HepG2 (cell line): ENCODE data around the gene BRSK2. TPM values are rescaled to one million over a fixed set of nuclear protein-coding genes. Genes with fewer than 3 reads are reported as not detected.
A peak's percentile ranks its signal among the peaks of the same experiment; 100 is the strongest.

Experiments
- FOXA3 ChIP-seq: IDR thresholded peaks from 2 replicates; pipeline ENCODE4 v1.6.1; 2016; ENCODE audit warnings: missing genetic modification reagents, missing compliant biosample characterization
- HINFP ChIP-seq: sonication (generic); formaldehyde crosslinking; IDR thresholded peaks from 2 replicates; pipeline ENCODE4 v1.4.0; 2020; ENCODE audit warnings: low read depth, mild to moderate bottlenecking, missing genetic modification reagents
- HNF1A ChIP-seq, 2 experiments: sonication (generic) in 1 of 2; formaldehyde crosslinking in 1 of 2; IDR thresholded peaks; 2 replicates each; pipeline versions ENCODE4 v1.4.0 to v1.6.1; 2016 to 2020; ENCODE audit warnings: borderline replicate concordance in 1 of 2, low read depth in 1 of 2, mild to moderate bottlenecking in 1 of 2, missing genetic modification reagents in 1 of 2
- HNRNPL ChIP-seq: fragments of 200-400 bp; formaldehyde crosslinking; IDR thresholded peaks from 2 replicates; pipeline ENCODE4 v1.6.1; 2017; ENCODE audit warnings: mild to moderate bottlenecking, low read depth, low read length
- IRF9 ChIP-seq: sonication (generic); formaldehyde crosslinking; IDR thresholded peaks from 2 replicates; pipeline ENCODE4 v1.8.0; 2022; ENCODE audit warnings: missing genetic modification reagents, mild to moderate bottlenecking, borderline replicate concordance
- KAT2B ChIP-seq: fragments of 150-350 bp; IDR thresholded peaks from 2 replicates; pipeline ENCODE4 v1.6.1; 2014; ENCODE audit warnings: low read depth, low read length, borderline replicate concordance
- LBX2 ChIP-seq: sonication (generic); formaldehyde crosslinking; IDR thresholded peaks from 2 replicates; pipeline ENCODE4 v1.5.0; 2020; ENCODE audit warnings: missing genetic modification reagents, mild to moderate bottlenecking, borderline replicate concordance
- MIER2 ChIP-seq: IDR thresholded peaks from 2 replicates; pipeline ENCODE4 v1.6.1; 2016; ENCODE audit warnings: missing biosample characterization, missing genetic modification reagents
- NPAS2 ChIP-seq: sonication (generic); formaldehyde crosslinking; IDR thresholded peaks from 2 replicates; pipeline ENCODE4 v1.8.0; 2022; ENCODE audit warnings: mild to moderate bottlenecking, missing genetic modification reagents, borderline replicate concordance
- RAD21 ChIP-seq: fragments of 450-650 bp; formaldehyde crosslinking; IDR thresholded peaks from 2 replicates; pipeline ENCODE4 v1.5.0; 2020; ENCODE audit warnings: mild to moderate bottlenecking
- RAD51 ChIP-seq: fragments of 450-650 bp; IDR thresholded peaks from 2 replicates; pipeline ENCODE4 v1.6.1; 2016; ENCODE audit warnings: borderline replicate concordance
- SPEN ChIP-seq: sonication (generic); formaldehyde crosslinking; IDR thresholded peaks from 2 replicates; pipeline ENCODE4 v1.5.1; 2020; ENCODE audit warnings: low read depth, mild to moderate bottlenecking, missing genetic modification reagents
- SRY ChIP-seq: sonication (generic); formaldehyde crosslinking; IDR thresholded peaks from 2 replicates; pipeline ENCODE4 v1.8.0; 2022; ENCODE audit warnings: mild to moderate bottlenecking, missing genetic modification reagents
- SSRP1 ChIP-seq: IDR thresholded peaks from 2 replicates; pipeline ENCODE4 v1.6.1; 2016; ENCODE audit warnings: control low read depth
- STAG1 ChIP-seq: sonication (generic); formaldehyde crosslinking; IDR thresholded peaks from 2 replicates; pipeline ENCODE4 v1.4.0; 2020; ENCODE audit warnings: missing genetic modification reagents
- ZNF264 ChIP-seq: sonication (generic); formaldehyde crosslinking; IDR thresholded peaks from 2 replicates; pipeline ENCODE4 v1.4.0; 2020; ENCODE audit warnings: missing genetic modification reagents
- ZNF740 ChIP-seq: sonication (generic); formaldehyde crosslinking; IDR thresholded peaks from 2 replicates; pipeline ENCODE4 v1.4.0; 2020; ENCODE audit warnings: missing genetic modification reagents
- ZNF761 ChIP-seq: sonication (generic); formaldehyde crosslinking; conservative IDR thresholded peaks from 2 replicates; pipeline ENCODE4 v1.4.0; 2020; ENCODE audit warnings: mild to moderate bottlenecking, missing genetic modification reagents
- ZSCAN30 ChIP-seq: sonication (generic); formaldehyde crosslinking; IDR thresholded peaks from 2 replicates; pipeline ENCODE4 v1.5.0; 2020; ENCODE audit warnings: mild to moderate bottlenecking, missing genetic modification reagents
- polyA plus RNA-seq, 8 experiments: library from polyadenylated mRNA; depleted of rRNA in 3 of 8; stranded (reverse) in 7 of 8; unstranded in 1 of 8; fragments of >200 nt; fragmentation: Illumina TruSeq in 4 of 8; extraction: Trizol in 4 of 8; gene quantifications; 2 replicates each; pipeline versions ENCODE4 v1.2.1 to v1.2.3, GENCODE V29; 2011 to 2016; ENCODE audit warnings: low read depth in 4 of 8, missing spikeins in 1 of 8, mixed read lengths in 1 of 8; ENCODE audit not compliant: insufficient read depth in 1 of 8
- total RNA-seq, 5 experiments: library from RNA; depleted of rRNA; stranded (reverse); fragments of >200 nt; fragmentation: Illumina TruSeq; extraction: Trizol; gene quantifications; 2 replicates each; pipeline ENCODE4 v1.2.3, GENCODE V29; 2016; ENCODE audit warnings: low read depth in 1 of 5

Gene BRSK2
- total and polyA plus RNA-seq, 2 of the 13 experiments (the other 11 are each of a cell fraction or from before 2014, with no cell fraction given), result 0.74 to 1.1 TPM

- TF ChIP-seq HNF1A (IDR thresholded peaks at IDR 0.05; ENCODE audit: low read depth) (no peak), HNF1A (CRISPR knock-in tag; IDR thresholded peaks at IDR 0.05; ENCODE audit: borderline replicate concordance) (no peak), SRY (CRISPR knock-in tag) (no peak), HNRNPL (0 out of 2 replicates have a peak, but pooled peaks have one; percentile 17), ZNF264 (CRISPR knock-in tag) (no peak), KAT2B (no peak), ZNF740 (peak; percentile 56; the same call in 1 of the 2 replicates), RAD21 (peak; percentile 62), MIER2 (0 out of 2 replicates have a peak, but pooled peaks have one; percentile 61), LBX2 (no peak), NPAS2 (no peak), HINFP (no peak), ZSCAN30 (CRISPR knock-in tag) (no peak), SPEN (CRISPR knock-in tag) (no peak), FOXA3 (CRISPR knock-in tag) (no peak), IRF9 (CRISPR knock-in tag) (no peak), RAD51 (no peak), ZNF761 (CRISPR knock-in tag) (no peak), STAG1 (peak; percentile 57), SSRP1 (CRISPR knock-in tag) (no peak)
Measured at GRCh38 chr11:1453611-1454034, 63.9 kb downstream of the BRSK2 start (continued).
